Naive thymus-derived CD4-positive, alpha-beta T cell (primary cell): ENCODE data around the gene MAGEA9. TPM values are rescaled to one million over a fixed set of nuclear protein-coding genes. Genes with fewer than 3 reads are reported as not detected.

Experiments
- ATAC-seq: fragments of 150-1000 bp; cut with Tn5 transposase; 2 replicates; pipeline ENCODE4 v1.10.0; 2021; ENCODE audit warnings: mild to moderate bottlenecking, moderate library complexity
- CTCF ChIA-PET: fragments of 350-600 bp; sonication (Branson Sonifier 250); formaldehyde crosslinking; loops from one replicate; lab custom pipeline; 2021; ENCODE audit warnings: antibody characterized with exemption; lab: Charles Lee
- POLR2A ChIA-PET: fragments of 350-600 bp; sonication (Branson Sonifier 250); formaldehyde crosslinking; loops from one replicate; lab custom pipeline; 2021; ENCODE audit warnings: antibody characterized with exemption, inconsistent platforms; lab: Charles Lee
- DNase-seq, 9 donors: peaks; one replicate each; pipeline versions ENCODE4 v3.0.0 to v3.0.0-alpha.2; 2020 to 2022; ENCODE audit warnings: mixed read lengths in 1 of 9
- H3K27ac ChIP-seq: one replicate; pipeline ENCODE4 v1.7.0; 2013; ENCODE audit warnings: mild to moderate bottlenecking, low read depth, low read length, moderate library complexity
- H3K27me3 ChIP-seq, 2 donors: one replicate each; pipeline ENCODE4 v1.7.0; 2013; ENCODE audit warnings: low read length in 2 of 2, mild to moderate bottlenecking in 2 of 2, moderate library complexity in 2 of 2; ENCODE audit not compliant: control insufficient read depth in 2 of 2, insufficient read depth in 2 of 2
- H3K36me3 ChIP-seq, 3 experiments: 1 replicate in 2 of 3; 2 replicates in 1 of 3; pipeline ENCODE4 v1.7.0; 2013; ENCODE audit warnings: low read length in 3 of 3, mild to moderate bottlenecking in 3 of 3, moderate library complexity in 1 of 3; ENCODE audit not compliant: insufficient read depth in 3 of 3, control insufficient read depth in 2 of 3
- H3K4me1 ChIP-seq, 2 donors: one replicate each; pipeline ENCODE4 v1.7.0; 2013; ENCODE audit warnings: low read length in 2 of 2, mild to moderate bottlenecking in 2 of 2, moderate library complexity in 1 of 2; ENCODE audit not compliant: control insufficient read depth in 2 of 2, insufficient read depth in 2 of 2
- H3K4me3 ChIP-seq: 2 replicates; pipeline ENCODE4 v1.7.0; 2013; ENCODE audit warnings: mild to moderate bottlenecking, low read length
- H3K9me3 ChIP-seq, 3 experiments: 1 replicate in 2 of 3; 2 replicates in 1 of 3; pipeline ENCODE4 v1.7.0; 2013; ENCODE audit warnings: low read length in 3 of 3; ENCODE audit not compliant: control insufficient read depth in 2 of 3
- H3K27ac Mint-ChIP-seq, 9 donors: one replicate each; pipeline ENCODE4 v1.8.0; 2020 to 2022; ENCODE audit warnings: mixed read lengths in 9 of 9, mild to moderate bottlenecking in 8 of 9, moderate library complexity in 5 of 9, inconsistent platforms in 2 of 9
- H3K27me3 Mint-ChIP-seq, 5 donors: one replicate each; pipeline ENCODE4 v1.8.0; 2021 to 2022; ENCODE audit warnings: mixed read lengths in 5 of 5, mild to moderate bottlenecking in 1 of 5
- H3K36me3 Mint-ChIP-seq, 5 donors: one replicate each; pipeline ENCODE4 v1.8.0; 2020 to 2022; ENCODE audit warnings: mixed read lengths in 5 of 5, mild to moderate bottlenecking in 3 of 5, inconsistent platforms in 1 of 5
- H3K4me1 Mint-ChIP-seq, 7 donors: one replicate each; pipeline ENCODE4 v1.8.0; 2020 to 2022; ENCODE audit warnings: mixed read lengths in 7 of 7, mild to moderate bottlenecking in 3 of 7, inconsistent platforms in 1 of 7
- H3K4me3 Mint-ChIP-seq, 10 donors: one replicate each; pipeline ENCODE4 v1.8.0; 2020 to 2022; ENCODE audit warnings: mild to moderate bottlenecking in 10 of 10, mixed read lengths in 10 of 10, moderate library complexity in 6 of 10, inconsistent platforms in 2 of 10
- H3K9me3 Mint-ChIP-seq, 11 donors: one replicate each; pipeline ENCODE4 v1.8.0; 2020 to 2022; ENCODE audit warnings: mixed read lengths in 11 of 11, mild to moderate bottlenecking in 4 of 11, inconsistent platforms in 1 of 11, moderate library complexity in 1 of 11
- intact Hi-C, 2 donors: fragments of 100-400 bp; cut with micrococcal nuclease; formaldehyde crosslinking; loops; one replicate each; pipeline ENCODE4 v1.15.1; 2023
- polyA plus RNA-seq, 2 donors: library from polyadenylated mRNA; unstranded; fragments of 300-500 nt; fragmentation: Illumina TruSeq; gene quantifications; one replicate each; pipeline ENCODE4 v1.2.3, GENCODE V29; 2021
- total RNA-seq, 6 experiments: library from RNA in 5 of 6; stranded (reverse) in 5 of 6; gene quantifications; 1 replicate in 5 of 6; 2 replicates in 1 of 6; pipeline ENCODE4 v1.2.3 and lab custom pipeline; 2021 to 2026

The MAGEA9 gene
- total and polyA plus RNA-seq, 7 experiments from 2014 or later: not detected

DNA sequence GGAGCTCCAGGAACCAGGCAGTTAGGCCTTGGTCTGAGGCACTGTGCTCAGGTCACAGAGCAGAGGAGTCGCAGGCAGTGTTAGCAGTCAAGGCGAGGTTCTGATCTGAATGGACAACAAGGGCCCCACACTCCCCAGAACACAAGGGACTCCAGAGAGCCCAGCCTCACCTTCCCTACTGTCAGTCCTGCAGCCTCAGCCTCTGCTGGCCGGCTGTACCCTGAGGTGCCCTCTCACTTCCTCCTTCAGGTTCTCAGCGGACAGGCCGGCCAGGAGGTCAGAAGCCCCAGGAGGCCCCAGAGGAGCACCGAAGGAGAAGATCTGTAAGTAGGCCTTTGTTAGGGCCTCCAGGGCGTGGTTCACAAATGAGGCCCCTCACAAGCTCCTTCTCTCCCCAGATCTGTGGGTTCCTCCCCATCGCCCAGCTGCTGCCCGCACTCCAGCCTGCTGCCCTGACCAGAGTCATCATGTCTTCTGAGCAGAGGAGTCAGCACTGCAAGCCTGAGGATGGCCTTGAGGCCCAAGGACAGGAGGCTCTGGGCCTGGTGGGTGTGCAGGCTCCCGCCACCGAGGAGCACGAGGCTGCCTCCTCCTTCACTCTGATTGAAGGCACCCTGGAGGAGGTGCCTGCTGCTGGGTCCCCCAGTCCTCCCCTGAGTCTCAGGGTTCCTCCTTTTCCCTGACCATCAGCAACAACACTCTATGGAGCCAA lies 26.2 kb downstream of the MAGEA9 start:
- CTCF ChIA-PET: no interaction called here
- H3K36me3 ChIP-seq: no peaks in the 10 kb centered on the region
- DNase-seq: no peak
- H3K27me3 Mint-ChIP-seq: peaks cover 0 to 4% (median 0%) of the 10 kb centered on the region in 5 donors
- no peak overlapping the region for H3K27ac ChIP-seq
- no peak overlapping the region for H3K27ac Mint-ChIP-seq
- no peaks in the 10 kb centered on the region for H3K27me3 ChIP-seq
- no peaks in the 10 kb centered on the region for H3K9me3 ChIP-seq
- POLR2A ChIA-PET: no interaction called here
- no peaks in the 10 kb centered on the region for H3K9me3 Mint-ChIP-seq
- H3K4me1 Mint-ChIP-seq: no peaks in the 10 kb centered on the region
- no peaks in the 10 kb centered on the region for H3K4me1 ChIP-seq
- H3K36me3 Mint-ChIP-seq: no peaks in the 10 kb centered on the region
- H3K4me3 Mint-ChIP-seq: no peak overlapping the region
- no peak for ATAC-seq
- intact Hi-C loops: no loop called here
- no peak overlapping the region for H3K4me3 ChIP-seq

DNA sequence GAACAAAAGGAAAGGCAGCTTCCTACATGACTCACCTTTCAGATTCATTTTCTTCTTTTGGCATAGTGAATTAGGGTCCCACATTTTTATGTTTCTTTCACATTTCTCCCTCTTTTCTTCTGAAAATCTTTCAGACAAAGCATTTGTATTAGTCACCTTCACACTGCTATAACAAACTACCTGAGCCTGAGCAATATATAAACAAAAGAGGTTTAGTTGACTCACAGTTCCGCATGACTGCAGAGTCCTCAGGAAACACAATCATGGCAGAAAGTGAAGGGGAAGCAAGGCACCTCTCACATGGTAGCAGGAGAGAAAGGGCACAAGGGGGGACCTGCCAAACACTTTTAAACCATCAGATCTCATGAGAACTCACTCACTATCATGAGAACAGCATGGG lies 36.9 kb downstream of the MAGEA9 start:
- POLR2A ChIA-PET: no interaction called here
- intact Hi-C loops: no loop called here

DNA sequence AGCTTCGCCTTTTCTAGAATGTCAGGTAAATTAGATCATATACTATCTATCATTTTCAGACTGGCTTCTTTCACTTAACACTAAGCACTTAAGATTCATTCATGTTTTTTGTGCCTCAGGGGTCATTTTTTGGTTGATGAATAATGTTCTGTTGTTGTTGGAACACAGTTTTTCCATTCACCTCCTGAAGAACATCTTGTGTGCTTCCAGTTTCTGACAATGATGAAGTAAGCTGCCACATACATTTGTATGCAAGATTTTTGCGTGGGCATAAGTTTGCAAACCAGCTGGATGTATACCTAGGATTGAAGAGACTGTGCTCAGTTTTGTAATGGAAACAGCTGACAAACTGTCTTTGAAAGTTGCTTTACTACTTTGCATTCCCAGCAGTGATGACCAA lies 37.6 kb downstream of the MAGEA9 start:
- no peak overlapping the region for H3K27ac Mint-ChIP-seq
- H3K4me3 ChIP-seq: no peak overlapping the region
- H3K4me1 ChIP-seq: no peaks in the 10 kb centered on the region
- no peaks in the 10 kb centered on the region for H3K36me3 ChIP-seq
- CTCF ChIA-PET: no interaction called here
- H3K36me3 Mint-ChIP-seq: peaks cover 0 to 6% (median 0%) of the 10 kb centered on the region in 5 donors
- ATAC-seq (no peak), DNase-seq (no peak)
- H3K9me3 ChIP-seq: no peaks in the 10 kb centered on the region
- H3K9me3 Mint-ChIP-seq: peaks cover 0 to 7% (median 0%) of the 10 kb centered on the region in 11 donors
- H3K27me3 Mint-ChIP-seq: peaks cover 0 to 10% (median 0%) of the 10 kb centered on the region in 5 donors
- POLR2A ChIA-PET: no interaction called here
- intact Hi-C loops: no loop called here
- H3K4me1 Mint-ChIP-seq: peaks cover 0 to 6% (median 0%) of the 10 kb centered on the region in 7 donors
- H3K27me3 ChIP-seq: no peaks in the 10 kb centered on the region
- no peak overlapping the region for H3K27ac ChIP-seq
- no peak overlapping the region for H3K4me3 Mint-ChIP-seq

More for the DNA sequence above, 36.9 kb downstream of the MAGEA9 start:
- no peaks in the 10 kb centered on the region for H3K27me3 ChIP-seq
- ATAC-seq (no peak), DNase-seq (no peak)
- H3K27ac ChIP-seq: no peak overlapping the region
- Mint-ChIP-seq H3K36me3 (peaks cover 0 to 6% (median 0%) of the 10 kb centered on the region in 5 donors), H3K4me1 (peaks cover 0 to 6% (median 0%) of the 10 kb centered on the region in 7 donors), H3K27me3 (peaks cover 0 to 11% (median 0%) of the 10 kb centered on the region in 5 donors), H3K4me3 (no peak overlapping the region), H3K27ac (no peak overlapping the region), H3K9me3 (peaks cover 0 to 7% (median 0%) of the 10 kb centered on the region in 11 donors)
- H3K36me3 ChIP-seq: no peaks in the 10 kb centered on the region
- H3K4me3 ChIP-seq: no peak overlapping the region
- no peaks in the 10 kb centered on the region for H3K9me3 ChIP-seq
- CTCF ChIA-PET: no interaction called here
- no peaks in the 10 kb centered on the region for H3K4me1 ChIP-seq

DNA sequence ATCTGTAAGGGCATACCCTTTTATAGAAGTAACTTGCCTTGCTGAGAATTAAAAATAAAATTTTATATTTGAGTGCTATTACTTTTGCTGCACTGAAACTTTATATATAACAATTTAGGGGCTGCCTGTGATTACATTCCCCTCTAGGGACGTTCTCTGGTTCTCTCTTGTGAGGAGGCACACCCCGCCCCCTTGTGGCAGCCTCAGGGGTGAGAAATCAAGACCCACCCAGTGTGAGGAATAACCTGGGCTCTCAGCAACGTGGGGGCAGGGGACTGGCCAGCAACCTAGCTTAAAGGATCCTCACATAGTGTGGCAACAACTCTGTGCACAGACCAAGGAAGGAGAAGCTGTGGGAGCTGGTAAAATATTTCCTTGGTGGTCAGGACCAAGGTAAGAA lies 43.7 kb downstream of the MAGEA9 start:
- peaks cover 0 to 7% (median 4%) of the 10 kb centered on the region in 5 donors for H3K27me3 Mint-ChIP-seq
- no peak overlapping the region for H3K4me3 ChIP-seq
- H3K4me1 ChIP-seq: peaks cover 5 to 7% of the 10 kb centered on the region in 2 donors
- H3K4me3 Mint-ChIP-seq: no peak overlapping the region
- no peaks in the 10 kb centered on the region for H3K9me3 ChIP-seq
- H3K36me3 Mint-ChIP-seq: peaks cover 0 to 6% (median 0%) of the 10 kb centered on the region in 5 donors
- no peaks in the 10 kb centered on the region for H3K36me3 ChIP-seq
- ATAC-seq (no peak), DNase-seq (peak in 7 of 9 donors; percentile 10 to 37 (median 17))
- ChIA-PET POLR2A (no interaction called here), CTCF (no interaction called here)
- H3K27me3 ChIP-seq: no peaks in the 10 kb centered on the region
- intact Hi-C loops: loop anchor here (5.0 kb wide), 2 partner anchors 298 to 313 kb away; no protein-coding TSS in a partner anchor
- H3K27ac ChIP-seq: no peak overlapping the region
- H3K27ac Mint-ChIP-seq: peak overlapping the region in 2 of 9 donors; percentile 33 to 48
- H3K4me1 Mint-ChIP-seq: peaks cover 13 to 44% (median 20%) of the 10 kb centered on the region in 7 donors
- peaks cover 0 to 7% (median 0%) of the 10 kb centered on the region in 11 donors for H3K9me3 Mint-ChIP-seq

DNA sequence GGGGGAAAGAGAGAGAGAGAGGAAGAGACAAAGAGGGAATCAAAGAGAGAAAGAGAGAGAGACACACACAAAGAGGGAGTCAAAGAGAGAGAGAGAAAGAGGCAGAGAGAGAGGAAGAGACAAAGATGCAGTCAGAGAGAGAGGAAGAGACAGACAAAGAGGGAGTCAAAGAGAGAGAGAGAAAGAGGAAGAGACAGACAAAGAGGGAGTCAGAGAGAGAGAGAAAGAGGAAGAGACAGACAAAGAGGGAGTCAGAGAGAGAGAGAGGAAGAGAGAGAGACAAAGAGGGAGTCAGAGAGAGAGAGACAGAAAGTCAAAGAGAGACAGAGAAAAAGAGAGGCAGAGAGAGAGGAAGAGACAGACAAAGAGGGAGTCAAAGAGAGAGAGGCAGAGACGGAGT lies 45.5 kb downstream of the MAGEA9 start:
- Mint-ChIP-seq H3K36me3 (peaks cover 0 to 4% (median 0%) of the 10 kb centered on the region in 5 donors), H3K4me1 (peaks cover 15 to 46% (median 24%) of the 10 kb centered on the region in 7 donors), H3K4me3 (peak overlapping the region in 2 of 10 donors; percentile 26 to 66), H3K27ac (peak overlapping the region in 3 of 9 donors; percentile 38 to 60 (median 42)), H3K27me3 (peaks cover 0 to 5% (median 4%) of the 10 kb centered on the region in 5 donors), H3K9me3 (peaks cover 0 to 2% (median 0%) of the 10 kb centered on the region in 11 donors)
- Histone ChIP-seq H3K27ac (no peak overlapping the region), H3K9me3 (no peaks in the 10 kb centered on the region), H3K36me3 (no peaks in the 10 kb centered on the region), H3K27me3 (no peaks in the 10 kb centered on the region), H3K4me1 (peaks cover 5 to 7% of the 10 kb centered on the region in 2 donors), H3K4me3 (no peak overlapping the region)
- ChIA-PET POLR2A (no interaction called here), CTCF (no interaction called here)
- no peak for ATAC-seq
- no peak for DNase-seq
- intact Hi-C loops: loop anchor here (5.0 kb wide), 2 partner anchors 300 to 315 kb away; no protein-coding TSS in a partner anchor

DNA sequence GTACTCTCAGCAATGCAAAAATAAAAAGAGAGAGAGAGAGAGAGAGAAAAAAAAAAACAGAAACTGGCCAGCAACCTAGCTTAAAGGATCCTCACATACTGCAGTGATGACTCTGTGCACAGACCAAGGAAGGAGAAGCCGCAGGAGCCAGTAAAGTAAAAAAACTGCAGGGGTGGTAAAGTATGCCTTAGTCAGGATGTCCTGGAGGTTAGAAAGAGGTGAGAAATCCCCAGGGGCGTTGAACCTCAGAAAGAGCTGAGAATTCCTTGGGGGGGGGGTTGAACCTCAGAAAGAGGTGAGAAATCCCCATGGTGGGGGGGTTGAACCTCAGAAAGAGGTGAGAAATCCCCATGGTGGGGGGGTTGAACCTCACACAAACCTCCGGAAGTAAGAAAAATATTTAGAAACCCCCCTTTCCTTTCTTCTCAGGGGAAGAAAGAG lies 48.0 kb downstream of the MAGEA9 start:
- Histone ChIP-seq H3K9me3 (no peaks in the 10 kb centered on the region), H3K4me1 (peaks cover 5 to 7% of the 10 kb centered on the region in 2 donors), H3K36me3 (no peaks in the 10 kb centered on the region), H3K27ac (peak overlapping the region; percentile 67), H3K27me3 (no peaks in the 10 kb centered on the region), H3K4me3 (peak overlapping the region; percentile 32)
- ATAC-seq (peak; percentile 88), DNase-seq (peak in 4 of 9 donors; percentile 2 to 56 (median 24))
- peaks cover 15 to 46% (median 24%) of the 10 kb centered on the region in 7 donors for H3K4me1 Mint-ChIP-seq
- ChIA-PET CTCF (no interaction called here), POLR2A (no interaction called here)
- peak overlapping the region; percentile 64 to 89 (median 84) for H3K4me3 Mint-ChIP-seq
- H3K27ac Mint-ChIP-seq: peak overlapping the region; percentile 17 to 97 (median 86)
- intact Hi-C loops: loop anchor here (5.0 to 10.0 kb wide), 3 partner anchors 205 to 317 kb away; no protein-coding TSS in a partner anchor
- H3K27me3 Mint-ChIP-seq: peaks cover 0 to 5% (median 0%) of the 10 kb centered on the region in 5 donors
- H3K9me3 Mint-ChIP-seq: peaks cover 0 to 4% (median 0%) of the 10 kb centered on the region in 11 donors
- peaks cover 0 to 2% (median 0%) of the 10 kb centered on the region in 5 donors for H3K36me3 Mint-ChIP-seq
